ENCODE data around the gene CTSC. TPM values are rescaled to one million over a fixed set of nuclear protein-coding genes. Genes with fewer than 3 reads are reported as not detected.
A peak's percentile ranks its signal among the peaks of the same experiment; 100 is the strongest.

The CTSC gene
- total RNA-seq = 445 TPM
- long read RNA-seq, full-length matches to known transcripts = 114 of 154 reads
- long read RNA-seq, partial matches to known transcripts = 12 of 154 reads
- long read RNA-seq, other reads (novel, unspliced or antisense) = 28 of 154 reads

DNA sequence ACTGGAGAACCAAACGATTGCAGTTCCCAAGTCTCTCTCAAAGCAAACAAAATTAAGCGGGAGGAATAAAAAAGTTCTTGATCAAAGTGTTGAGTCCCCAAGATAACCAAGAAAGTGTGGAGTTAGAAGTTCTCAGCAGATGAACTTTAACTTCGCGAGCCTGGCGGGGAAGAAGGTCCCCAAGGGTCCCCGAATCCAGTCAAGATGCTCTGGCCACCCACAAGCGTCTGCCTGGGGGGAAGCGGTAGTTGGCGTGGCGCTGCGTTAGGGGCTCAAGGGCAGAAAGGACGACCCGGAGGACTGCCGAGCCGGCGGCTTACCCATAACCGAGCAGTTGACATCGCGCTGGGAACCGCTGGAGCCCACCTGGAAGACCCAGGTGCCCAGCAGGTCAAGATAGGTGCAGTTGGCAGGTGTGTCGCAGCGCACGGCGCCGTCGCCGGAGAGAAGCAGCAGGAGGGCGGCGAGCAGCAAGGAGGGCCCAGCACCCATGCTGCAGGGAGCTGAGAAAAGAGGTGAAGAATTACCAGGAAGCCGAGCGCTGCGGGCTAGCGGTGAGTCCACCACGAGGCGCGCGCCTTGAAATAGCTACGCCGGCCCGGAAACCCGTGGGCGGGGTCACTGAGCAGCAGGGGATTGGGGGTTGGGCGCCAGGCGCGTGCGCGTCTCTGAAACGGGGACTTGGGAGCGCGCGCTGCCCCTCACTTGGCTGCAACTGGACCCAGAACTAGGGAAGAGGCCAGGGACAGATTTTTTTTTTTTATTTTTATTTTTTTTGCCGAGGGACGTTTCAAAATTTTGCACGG lies at the start of gene CTSC:
TSS of gene CTSC (minus strand) at position 556 of the 806 bp plus-strand sequence. CDS start at position 492, 64 bp downstream.
- TF ChIP-seq, protein P1, sequence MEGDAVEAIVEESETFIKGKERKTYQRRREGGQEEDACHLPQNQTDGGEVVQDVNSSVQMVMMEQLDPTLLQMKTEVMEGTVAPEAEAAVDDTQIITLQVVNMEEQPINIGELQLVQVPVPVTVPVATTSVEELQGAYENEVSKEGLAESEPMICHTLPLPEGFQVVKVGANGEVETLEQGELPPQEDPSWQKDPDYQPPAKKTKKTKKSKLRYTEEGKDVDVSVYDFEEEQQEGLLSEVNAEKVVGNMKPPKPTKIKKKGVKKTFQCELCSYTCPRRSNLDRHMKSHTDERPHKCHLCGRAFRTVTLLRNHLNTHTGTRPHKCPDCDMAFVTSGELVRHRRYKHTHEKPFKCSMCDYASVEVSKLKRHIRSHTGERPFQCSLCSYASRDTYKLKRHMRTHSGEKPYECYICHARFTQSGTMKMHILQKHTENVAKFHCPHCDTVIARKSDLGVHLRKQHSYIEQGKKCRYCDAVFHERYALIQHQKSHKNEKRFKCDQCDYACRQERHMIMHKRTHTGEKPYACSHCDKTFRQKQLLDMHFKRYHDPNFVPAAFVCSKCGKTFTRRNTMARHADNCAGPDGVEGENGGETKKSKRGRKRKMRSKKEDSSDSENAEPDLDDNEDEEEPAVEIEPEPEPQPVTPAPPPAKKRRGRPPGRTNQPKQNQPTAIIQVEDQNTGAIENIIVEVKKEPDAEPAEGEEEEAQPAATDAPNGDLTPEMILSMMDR (IDR thresholded peaks at IDR 0.05) = peak; percentile 8
- Histone ChIP-seq H3K27me3 (ENCODE audit: low read depth) (no peaks in the 10 kb centered on the region), H3K27ac (peak within 1 kb of the TSS; percentile 88), H3K4me1 (peaks cover 31% of the 10 kb centered on the region), H3K36me3 (peaks cover 16% of the 10 kb centered on the region), H3K4me3 (peak within 1 kb of the TSS; percentile 81), H3K9me3 (no peaks in the 10 kb centered on the region)
- intact Hi-C loops (cut with DNase I) = no loop called here
- DNase-seq (peak; percentile 99), ATAC-seq (peak; percentile 96 to 97)

DNA sequence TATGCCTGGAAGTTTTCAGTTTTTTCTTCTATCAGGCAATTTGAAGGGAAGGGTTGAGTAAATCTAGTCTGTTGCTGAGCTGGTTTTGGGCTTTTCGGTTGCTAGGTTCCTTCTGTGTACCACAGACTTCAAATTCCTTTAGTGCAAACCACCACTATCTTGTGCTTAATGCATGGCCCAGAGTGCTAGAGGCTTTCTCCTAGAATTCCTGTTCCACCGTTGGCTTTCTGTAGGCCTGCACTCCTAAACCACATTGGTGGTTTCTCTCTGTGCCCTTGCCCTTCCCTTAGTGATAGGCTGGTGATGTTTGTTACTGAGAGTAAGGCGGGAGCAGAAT lies 47.1 kb upstream of the CTSC start:
- H3K4me1 ChIP-seq = no peaks in the 10 kb centered on the region
- H3K9me3 ChIP-seq = no peaks in the 10 kb centered on the region
- H3K27me3 ChIP-seq (ENCODE audit: low read depth) = no peaks in the 10 kb centered on the region
- no peak overlapping the region for H3K27ac ChIP-seq
- no peak overlapping the region for H3K4me3 ChIP-seq
- H3K36me3 ChIP-seq = no peaks in the 10 kb centered on the region
- intact Hi-C loops (cut with DNase I) = no loop called here
- DNase-seq (no peak), ATAC-seq (no peak)
- TF ChIP-seq, protein P1 (IDR thresholded peaks at IDR 0.05) = no peak

DNA sequence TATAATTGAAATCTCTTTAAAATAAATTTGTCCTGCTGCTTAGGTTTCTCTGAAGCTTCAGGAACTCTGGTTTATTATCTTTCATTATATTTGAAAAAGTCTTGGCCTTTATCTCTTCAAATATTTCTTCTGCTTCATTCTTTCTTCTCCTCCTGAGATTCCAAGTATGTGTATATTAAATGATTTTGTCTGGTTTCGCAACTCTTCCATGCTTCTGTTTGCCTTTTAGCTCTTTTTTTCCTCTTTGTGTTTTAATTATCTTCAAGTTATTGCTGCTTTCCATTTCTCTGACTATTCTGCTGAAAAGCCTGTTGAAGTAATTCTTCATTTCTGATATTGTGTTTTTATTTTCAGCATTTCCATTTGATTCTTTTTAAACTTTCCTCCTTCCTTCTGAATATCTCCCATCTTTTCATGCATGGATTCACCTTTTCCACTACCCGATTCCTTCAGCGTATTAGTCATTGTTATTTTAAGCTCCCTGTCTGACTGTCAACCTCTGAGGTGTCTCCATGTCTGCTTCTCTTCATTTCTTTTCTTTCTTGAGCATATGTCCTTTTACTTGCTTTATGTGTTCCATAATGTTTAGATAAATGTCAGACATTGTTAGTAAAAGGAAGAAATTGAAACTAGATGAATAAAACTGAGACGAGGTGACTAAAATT lies 46.6 kb upstream of the CTSC start:
- Histone ChIP-seq H3K4me3 (no peak overlapping the region), H3K4me1 (no peaks in the 10 kb centered on the region), H3K27ac (no peak overlapping the region), H3K27me3 (ENCODE audit: low read depth) (no peaks in the 10 kb centered on the region), H3K36me3 (no peaks in the 10 kb centered on the region), H3K9me3 (no peaks in the 10 kb centered on the region)
- intact Hi-C loops (cut with DNase I) = no loop called here
- ATAC-seq (no peak), DNase-seq (no peak)
- TF ChIP-seq, protein P1 (IDR thresholded peaks at IDR 0.05) = no peak

DNA sequence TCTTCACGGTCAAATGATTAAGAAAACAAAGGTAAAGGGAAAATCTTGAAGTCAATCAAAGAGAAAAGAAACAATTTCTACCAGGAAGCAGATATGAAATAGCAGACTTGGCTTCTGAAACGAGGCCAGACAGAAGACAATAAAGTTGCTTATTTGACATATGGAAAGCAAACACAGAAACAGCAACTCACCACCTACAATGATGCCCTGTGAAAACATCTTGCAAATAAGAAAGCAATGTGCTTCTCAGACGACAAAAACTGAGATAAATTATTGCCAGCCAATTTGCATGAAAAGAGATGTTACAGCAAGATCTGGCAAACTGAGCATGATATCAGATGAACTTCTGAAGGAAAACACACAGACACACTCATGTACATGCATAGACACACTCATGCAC lies 45.9 kb upstream of the CTSC start:
- DNase-seq (no peak), ATAC-seq (no peak)
- TF ChIP-seq, protein P1 (IDR thresholded peaks at IDR 0.05) = no peak
- Histone ChIP-seq H3K4me3 (no peak overlapping the region), H3K27ac (no peak overlapping the region), H3K4me1 (no peaks in the 10 kb centered on the region), H3K27me3 (ENCODE audit: low read depth) (no peaks in the 10 kb centered on the region), H3K36me3 (no peaks in the 10 kb centered on the region), H3K9me3 (no peaks in the 10 kb centered on the region)
- intact Hi-C loops (cut with DNase I) = no loop called here

DNA sequence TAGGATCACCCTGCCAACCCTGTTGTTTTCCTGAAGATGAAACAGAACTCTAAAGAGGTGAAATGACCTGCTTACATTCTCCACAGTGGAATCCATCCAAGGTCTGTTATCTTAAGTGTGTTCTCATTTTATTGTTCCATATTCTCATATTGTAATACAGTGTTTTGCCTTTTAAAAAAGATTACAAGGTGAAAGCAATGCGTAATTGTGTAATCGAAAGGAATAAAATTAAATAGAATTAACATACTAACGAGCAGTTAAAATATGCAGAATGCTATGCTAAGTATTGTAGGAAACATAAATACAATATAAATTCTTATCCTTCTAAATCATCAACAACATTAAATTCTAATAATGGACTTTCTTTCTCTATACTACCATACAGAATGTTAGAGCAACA lies 41.6 kb upstream of the CTSC start:
- intact Hi-C loops (cut with DNase I) = no loop called here
- ATAC-seq (no peak), DNase-seq (no peak)
- Histone ChIP-seq H3K9me3 (no peaks in the 10 kb centered on the region), H3K4me3 (no peak overlapping the region), H3K4me1 (no peaks in the 10 kb centered on the region), H3K27ac (no peak overlapping the region), H3K27me3 (ENCODE audit: low read depth) (no peaks in the 10 kb centered on the region), H3K36me3 (no peaks in the 10 kb centered on the region)
- TF ChIP-seq, protein P1 (IDR thresholded peaks at IDR 0.05) = no peak

Measured in lower lobe of right lung (tissue), 2 donors.